HK-2 (cell line): ENCODE results near the gene PRICKLE4.

ENCODE experiments used
- DNase-seq: peaks from one replicate; pipeline ENCODE4 v3.0.0-alpha.2; 2018; ENCODE audit not compliant: unreplicated experiment

PRICKLE4 gene

GRCh38 chr6:41771058-41771983 lies 9.3 kb upstream of the PRICKLE4 start:
- DNase-seq, result no peak

- DNase-seq, result no peak
Measured at GRCh38 chr6:41774841-41775240, 5.7 kb upstream of the PRICKLE4 start.

DNA sequence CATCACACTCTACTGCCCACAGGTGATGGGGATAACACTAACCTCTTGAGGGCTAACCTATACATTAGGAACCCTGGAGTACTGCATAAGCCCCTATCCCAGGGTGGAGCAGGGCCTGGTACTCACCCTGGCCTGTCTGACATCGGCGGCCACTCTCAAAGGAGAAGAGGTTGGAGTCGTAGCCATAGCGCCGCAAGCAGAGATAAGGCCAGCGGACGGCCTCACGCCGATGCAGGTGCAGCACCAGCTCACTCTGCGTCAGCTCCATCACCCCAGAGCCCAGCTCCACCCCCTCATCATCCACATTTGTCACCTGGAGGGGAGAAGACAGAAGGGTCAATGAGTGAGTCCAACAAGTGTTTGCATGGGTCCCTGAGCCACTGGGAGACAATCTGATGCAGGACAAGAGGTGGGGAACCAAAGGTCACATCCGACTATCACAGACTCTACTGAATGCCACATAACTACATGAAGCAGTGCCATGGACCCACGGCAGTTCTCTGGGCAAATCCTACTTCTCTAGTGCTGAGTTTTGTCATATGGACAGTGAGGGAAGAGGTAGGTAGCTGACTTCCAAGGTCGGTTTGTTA lies 5.2 kb upstream of the PRICKLE4 start:
- DNase-seq, result no peak

- DNase-seq, result no peak
Measured at GRCh38 chr6:41777551-41778285, 2.9 kb upstream of the PRICKLE4 start.

DNA sequence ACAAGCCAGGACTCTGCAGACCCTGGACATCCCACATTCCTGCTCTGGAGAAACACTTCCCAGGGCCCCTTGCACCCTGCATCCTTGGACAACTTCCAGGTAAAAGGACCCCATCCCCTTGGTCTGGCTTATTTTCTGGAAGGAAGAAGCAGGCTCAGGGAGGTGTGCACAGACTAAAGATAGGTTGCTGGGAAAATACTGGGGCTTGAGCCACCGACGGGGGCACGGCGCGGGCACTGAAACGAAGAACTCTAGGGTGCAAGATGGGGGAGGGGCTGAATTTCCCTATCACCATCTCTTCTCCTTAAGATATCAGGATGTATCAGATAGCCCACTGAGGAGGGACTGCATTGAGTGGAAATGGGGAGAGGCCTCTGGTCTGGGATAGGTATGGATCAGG lies 1.7 kb upstream of the PRICKLE4 start:
- no peak for DNase-seq

- no peak for DNase-seq
Measured at GRCh38 chr6:41779336-41779735, 1.2 kb upstream of the PRICKLE4 start.

GRCh38 chr6:41779788-41780550 lies 613 bp upstream of the PRICKLE4 start, which contains the start of gene FRS3:
Gene FRS3 (minus strand): TSS chr6:41779900. CDS start chr6:41776987, 2,913 bp downstream.
- DNase-seq, result peak; percentile 98

- DNase-seq, result no peak
Measured at GRCh38 chr6:41781366-41781730, 766 bp downstream of the PRICKLE4 start.

DNA sequence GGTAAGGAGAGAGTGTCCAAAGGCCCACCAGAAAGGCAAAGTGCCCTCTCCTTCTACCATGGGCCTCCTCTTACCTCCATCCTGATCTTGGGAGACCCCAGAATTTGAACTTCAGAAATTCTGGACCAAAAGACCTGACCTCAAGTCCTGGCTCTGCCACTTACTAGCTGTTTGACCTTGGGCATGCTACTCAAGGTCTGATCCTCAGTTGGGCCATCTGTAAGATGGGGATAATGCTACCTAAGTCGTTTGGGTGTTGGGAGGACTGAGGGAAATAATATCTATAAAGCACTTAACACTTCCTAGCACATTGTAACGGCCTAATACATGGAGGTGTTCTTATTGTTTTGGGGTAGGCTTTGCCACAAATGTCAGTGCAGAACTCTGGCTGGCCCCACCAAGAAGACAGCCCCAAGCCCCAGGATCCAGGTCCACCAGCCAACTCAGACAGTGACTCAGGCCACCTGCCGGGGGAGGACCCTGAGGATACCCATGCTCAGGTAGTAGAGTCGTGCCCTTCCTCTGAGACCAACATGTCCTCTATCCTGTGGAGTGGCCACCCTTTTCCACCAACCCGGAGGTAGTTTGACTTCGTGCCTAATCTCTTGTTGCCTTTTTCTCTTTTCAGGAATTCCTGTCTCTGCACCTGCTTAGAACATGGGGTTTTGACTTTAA lies 2.7 kb downstream of the PRICKLE4 start:
- no peak for DNase-seq

GRCh38 chr6:41784581-41785171 lies 4.1 kb downstream of the PRICKLE4 start:
- DNase-seq, result no peak

- DNase-seq, result no peak
Measured at GRCh38 chr6:41785254-41785653, 4.7 kb downstream of the PRICKLE4 start.

DNA sequence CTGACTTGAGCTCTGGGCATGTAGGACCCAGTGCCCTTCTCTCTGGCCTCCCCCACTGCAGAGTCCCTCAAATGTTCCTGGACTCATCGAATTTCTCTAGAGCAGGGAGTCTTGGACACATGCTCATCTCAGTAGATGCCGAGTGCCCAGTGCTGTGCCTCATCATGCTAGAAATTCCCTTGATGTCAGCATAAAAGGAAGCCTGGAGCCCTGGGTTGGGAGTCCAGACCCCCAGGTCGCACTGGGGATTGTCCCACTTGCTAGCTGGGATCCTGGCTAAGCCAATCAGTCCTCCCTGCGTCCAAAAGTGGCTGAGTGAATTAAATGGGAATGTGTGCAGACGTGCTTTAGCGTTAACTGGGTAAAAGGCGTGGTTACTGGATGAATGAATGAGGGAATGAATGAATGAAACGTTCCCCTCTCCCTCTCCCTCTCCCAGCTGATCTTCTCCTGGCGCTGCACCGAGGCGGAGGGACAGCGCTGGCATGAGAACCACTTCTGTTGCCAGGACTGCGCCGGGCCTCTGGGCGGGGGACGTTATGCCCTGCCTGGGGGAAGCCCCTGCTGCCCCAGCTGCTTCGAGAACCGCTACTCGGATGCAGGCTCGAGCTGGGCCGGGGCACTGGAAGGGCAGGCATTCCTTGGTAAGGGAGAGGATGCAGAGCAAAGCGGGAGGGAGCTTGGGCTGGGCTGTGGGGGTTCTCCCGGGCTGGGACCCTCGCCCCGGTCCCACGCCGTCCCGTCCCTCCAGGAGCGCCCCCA lies 5.3 kb downstream of the PRICKLE4 start:
- DNase-seq, result no peak

DNA sequence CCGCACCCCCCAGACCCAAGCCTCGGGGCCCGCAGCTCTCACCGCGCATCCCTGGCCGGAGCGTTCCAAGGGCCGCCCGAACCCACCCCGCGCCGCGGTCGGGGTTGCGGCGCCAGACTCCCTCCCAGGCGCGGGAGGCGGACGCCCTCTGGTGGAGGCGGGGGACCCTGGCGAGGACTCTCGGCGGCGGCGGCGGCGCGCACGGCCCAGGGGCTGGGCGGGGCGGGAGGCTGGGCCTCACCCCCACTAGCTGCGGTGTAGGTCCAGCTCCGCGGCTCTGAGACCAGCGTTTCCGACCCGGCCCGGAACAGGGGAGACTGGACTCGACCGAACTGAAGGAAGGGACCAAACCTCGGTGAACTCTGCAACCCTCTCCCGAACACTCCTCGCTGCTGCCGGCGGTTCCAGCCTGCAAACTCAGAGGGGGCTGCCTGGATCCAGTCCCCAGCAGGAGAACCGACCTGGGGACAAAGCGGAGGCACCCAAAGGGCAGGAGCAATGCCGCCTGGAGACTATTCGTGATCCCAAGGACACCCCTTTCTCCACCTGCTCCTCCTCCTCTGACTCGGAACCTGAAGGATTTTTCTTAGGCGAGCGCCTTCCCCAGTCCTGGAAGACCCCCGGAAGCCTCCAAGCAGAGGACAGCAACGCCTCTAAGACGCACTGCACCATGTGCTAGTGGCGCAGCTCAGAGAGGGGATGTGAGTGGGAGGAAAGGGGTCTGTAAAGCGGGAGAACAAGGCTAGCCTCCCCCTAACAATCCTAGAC lies 6.1 kb downstream of the PRICKLE4 start:
- DNase-seq, result peak; percentile 86

GRCh38 chr6:41787219-41787917 lies 6.8 kb downstream of the PRICKLE4 start, which contains the start of gene TOMM6:
Gene TOMM6 (plus strand): TSS chr6:41787694. CDS start chr6:41787698, 4 bp downstream.
- DNase-seq, result peak; percentile 96

GRCh38 chr6:41789390-41789724 lies 8.8 kb downstream of the PRICKLE4 start:
- DNase-seq, result no peak

DNA sequence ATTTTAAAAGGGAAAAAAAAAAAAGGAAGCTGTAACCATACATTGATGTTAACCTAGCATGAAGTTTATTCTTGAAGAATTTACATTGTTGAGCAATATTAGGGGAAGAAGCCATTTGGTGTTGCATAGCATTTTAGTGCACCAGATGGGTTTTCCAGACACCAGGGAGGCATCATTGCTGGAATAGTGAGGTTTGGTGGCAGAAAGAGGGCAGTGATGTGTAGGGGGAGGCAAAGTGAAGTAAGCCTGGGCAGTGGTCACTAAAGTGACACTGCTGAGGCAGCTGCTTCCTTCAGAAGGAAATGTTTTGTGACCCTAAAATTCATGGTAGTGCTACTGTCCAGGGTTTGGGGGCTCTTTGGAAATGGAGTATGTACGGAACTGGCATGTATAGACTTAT lies 9.5 kb downstream of the PRICKLE4 start:
- no peak for DNase-seq

DNA sequence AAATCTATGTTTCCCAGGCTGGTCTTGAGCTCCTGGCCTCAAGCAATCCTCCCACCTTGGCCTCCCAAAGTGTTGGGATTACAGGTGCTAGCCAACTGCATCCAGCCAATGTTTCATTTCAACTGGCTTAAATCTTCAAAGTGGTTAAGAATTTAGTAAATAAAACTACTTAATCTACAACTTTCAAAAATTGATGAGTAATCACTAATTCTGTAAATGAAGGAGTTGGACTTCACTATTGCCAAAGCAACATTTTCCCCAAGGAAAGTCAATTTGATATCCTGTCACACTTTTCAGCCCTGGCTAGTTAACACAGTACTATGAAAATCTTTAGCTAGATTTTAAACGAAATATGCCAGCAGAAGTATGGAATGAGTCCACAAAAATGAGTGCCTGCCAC lies 10.7 kb downstream of the PRICKLE4 start:
- DNase-seq, result no peak

DNA sequence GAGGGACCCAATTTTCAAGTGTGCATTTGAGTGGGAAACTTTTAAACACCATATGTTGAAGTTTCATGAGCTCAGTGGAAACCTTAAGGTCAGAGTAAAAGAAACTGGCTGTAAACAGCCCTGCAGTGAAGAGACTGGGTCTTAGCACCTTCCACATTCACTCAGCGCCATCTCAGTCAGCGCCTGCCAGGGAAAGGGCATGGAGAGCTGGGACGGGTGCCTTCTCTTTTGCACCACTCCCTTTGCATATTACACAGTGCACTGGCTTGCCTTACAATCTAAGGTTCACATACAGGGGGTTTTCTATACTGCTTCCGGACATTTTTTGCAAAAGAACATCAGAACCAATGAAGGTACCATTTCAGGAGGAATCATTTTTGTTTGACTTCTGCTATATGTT lies 11.4 kb downstream of the PRICKLE4 start:
- no peak for DNase-seq

DNA sequence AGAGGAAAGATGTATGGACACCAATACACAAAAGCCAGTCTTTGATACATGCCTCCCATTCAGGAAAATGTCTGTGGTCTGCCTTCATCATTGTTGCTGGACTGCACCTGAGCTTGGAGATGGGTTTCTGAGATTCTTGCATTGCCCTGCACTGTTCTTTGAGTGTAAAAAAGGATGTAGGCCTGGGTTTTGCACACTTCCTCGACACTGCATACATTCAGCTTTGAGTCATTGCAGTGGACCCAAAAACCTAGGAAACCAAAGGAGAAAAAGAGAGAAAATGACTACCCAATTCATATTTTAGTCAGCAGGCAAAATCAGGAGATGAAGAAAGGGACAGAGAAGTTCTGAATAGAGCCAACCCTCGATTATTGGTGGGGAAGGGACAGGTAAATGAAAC lies 15.9 kb downstream of the PRICKLE4 start:
- DNase-seq, result no peak
